Hippocampal formation (tissue), 2 donors: ENCODE results near the gene CEND1.

Experiments
- DNase-seq, 2 donors: peaks; one replicate each; lab custom pipeline; 2025; lab: John Stamatoyannopoulos, UW

CEND1 gene

GRCh38 chr11:789943-790342, at the start of gene CEND1:
Gene CEND1 (minus strand): TSS chr11:790090. CDS start chr11:788576, 1,514 bp downstream.
- peak; percentile 16 to 65 for DNase-seq

DNA sequence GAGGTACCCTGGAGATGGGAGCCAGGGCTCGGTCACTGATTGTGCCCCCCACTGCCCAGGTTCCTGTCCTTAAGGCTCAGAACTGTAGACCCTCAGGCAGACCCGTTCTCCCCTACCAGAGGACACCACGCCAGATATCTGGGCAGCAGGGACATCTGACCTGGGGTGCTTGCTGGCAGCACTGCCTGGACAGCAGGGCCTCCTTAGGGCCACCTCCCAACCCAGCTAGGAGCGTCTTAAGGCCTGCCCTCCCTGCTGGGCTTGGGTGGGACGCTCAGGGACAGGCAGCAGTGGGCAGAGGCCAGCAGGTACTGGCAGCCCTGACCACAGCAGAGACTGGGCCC, 49.4 kb upstream of the CEND1 start:
- no peak for DNase-seq

DNA sequence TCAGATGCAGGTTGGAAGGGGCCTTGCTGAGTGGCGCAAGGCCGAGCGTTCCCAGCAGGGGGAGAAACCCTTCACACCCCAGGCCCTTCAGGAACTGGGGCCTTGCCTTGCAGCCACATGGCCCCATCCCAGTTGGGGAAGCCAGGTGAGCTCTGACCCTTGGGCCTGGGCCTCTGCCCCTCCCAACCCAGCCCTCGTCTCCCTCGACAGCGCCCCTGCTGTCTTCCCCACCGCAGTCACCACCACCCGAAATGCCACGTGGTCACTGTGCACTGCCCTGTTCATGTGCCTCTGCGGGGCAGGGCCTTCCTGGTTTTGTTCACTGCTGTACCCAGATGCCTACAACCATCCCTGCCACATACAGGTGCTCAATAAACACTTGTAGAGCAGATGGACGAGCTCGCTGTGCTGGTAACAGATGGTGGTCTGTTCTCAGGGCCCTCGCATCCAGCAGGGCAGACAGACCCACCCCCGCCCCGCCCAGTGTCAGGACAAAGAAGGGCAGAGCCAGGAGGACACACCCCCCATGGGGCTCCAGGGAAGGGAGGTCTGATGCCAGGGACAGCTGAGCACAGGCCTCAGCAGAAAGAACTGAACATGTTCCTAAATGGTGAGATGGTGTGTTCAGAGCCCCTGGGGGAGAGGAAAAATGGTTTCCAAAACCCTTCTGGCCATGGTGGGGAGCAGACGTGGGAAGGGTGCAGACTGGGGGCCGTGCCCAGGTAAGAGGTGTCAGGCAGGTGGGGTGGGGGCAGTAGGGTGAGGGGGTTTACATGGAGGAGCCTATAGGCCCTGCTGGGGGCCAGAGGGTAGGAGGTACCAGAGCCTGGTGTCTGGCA, 48.8 kb upstream of the CEND1 start:
- DNase-seq: no peak

- DNase-seq: no peak
Observed at GRCh38 chr11:837990-838307, 48.1 kb upstream of the CEND1 start.

- DNase-seq: no peak
Observed at GRCh38 chr11:837189-837989, 47.5 kb upstream of the CEND1 start.

DNA sequence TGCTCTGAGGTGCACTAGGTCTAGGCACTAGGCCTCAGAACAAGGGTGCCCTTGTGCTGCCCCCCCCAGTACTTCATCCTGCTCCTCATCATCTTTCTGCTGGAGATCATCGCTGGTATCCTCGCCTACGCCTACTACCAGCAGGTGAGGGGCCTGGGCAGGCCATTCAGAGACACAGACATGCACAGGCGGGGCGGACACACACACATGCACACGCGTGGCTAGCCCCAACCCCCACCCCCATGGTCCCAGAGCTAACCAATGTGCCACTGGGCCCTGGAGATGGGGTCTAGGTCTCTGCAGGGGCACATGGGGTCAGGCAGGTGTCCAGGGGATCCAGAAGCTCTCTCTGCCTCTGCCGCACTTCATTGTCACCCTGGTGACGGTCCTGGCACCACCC, 46.8 kb upstream of the CEND1 start:
- DNase-seq: no peak

- DNase-seq: no peak
Observed at GRCh38 chr11:836274-836673, 46.4 kb upstream of the CEND1 start.

- no peak for DNase-seq
Observed at GRCh38 chr11:834371-835316, 44.8 kb upstream of the CEND1 start.

- DNase-seq: no peak
Observed at GRCh38 chr11:833849-834311, 44.0 kb upstream of the CEND1 start.

- DNase-seq: no peak
Observed at GRCh38 chr11:833114-833791, 43.4 kb upstream of the CEND1 start.

DNA sequence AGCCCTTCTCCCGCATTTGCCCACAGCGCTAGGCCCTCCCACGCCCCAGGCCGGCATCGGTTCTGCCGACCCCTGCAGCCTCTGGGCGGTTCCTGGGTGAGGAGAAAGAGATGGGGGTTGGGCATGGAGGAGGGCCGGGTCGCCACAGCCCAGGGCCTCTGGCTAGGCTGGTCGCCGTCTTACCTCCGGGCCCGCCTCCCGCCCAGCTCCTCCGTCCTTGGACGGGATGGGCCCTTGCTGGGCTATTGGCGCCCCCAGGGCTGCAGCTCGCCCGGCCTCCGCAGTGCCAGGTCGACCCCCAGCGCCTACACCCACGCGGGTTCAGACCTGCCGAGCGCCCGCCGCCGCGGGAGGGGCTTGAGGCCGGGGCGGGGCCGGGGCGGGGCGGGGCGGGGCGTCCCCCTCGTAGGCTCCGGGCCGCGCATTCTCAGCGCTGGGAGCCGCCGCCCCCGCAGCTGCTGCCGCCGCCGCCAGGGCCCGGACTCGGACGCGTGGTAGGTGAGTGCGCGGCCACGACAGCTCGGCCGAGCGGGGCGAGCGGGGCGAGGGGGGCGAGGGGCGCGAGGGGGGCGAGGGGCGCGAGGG, 42.7 kb upstream of the CEND1 start, which contains the start of gene CD151:
TSS of gene CD151 (plus strand) at position 424 of the 585 bp plus-strand sequence. CDS start 3,118 bp downstream, outside the sequence.
- DNase-seq: no peak

DNA sequence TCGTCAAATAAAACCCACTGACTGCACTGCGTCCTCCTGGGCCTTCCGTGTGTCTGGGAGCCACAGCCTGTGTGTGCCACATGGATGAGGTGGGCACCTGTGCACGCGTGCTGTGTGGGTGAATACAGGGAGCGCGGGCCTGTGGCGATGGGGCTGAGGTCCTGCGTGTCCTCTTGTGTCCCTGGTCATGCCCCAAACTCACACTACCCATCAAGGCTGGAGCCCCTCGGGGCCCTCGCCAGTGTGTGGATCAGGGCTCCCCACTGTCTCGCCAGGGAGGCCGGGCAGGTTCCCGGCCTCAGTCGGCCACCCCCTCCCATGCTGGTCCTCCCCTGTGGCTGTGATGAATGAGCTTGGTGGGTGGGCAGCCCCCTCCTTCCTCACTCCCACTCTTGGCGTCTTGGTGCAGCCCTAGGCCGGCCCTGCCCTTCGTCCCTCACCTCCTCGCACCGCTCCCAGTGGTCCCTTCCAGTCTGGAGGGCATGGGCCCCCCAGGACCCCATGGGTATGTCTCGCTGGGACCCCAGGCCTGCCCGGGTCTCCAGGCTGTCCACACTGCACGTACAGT, 42.2 kb upstream of the CEND1 start:
- no peak for DNase-seq

DNA sequence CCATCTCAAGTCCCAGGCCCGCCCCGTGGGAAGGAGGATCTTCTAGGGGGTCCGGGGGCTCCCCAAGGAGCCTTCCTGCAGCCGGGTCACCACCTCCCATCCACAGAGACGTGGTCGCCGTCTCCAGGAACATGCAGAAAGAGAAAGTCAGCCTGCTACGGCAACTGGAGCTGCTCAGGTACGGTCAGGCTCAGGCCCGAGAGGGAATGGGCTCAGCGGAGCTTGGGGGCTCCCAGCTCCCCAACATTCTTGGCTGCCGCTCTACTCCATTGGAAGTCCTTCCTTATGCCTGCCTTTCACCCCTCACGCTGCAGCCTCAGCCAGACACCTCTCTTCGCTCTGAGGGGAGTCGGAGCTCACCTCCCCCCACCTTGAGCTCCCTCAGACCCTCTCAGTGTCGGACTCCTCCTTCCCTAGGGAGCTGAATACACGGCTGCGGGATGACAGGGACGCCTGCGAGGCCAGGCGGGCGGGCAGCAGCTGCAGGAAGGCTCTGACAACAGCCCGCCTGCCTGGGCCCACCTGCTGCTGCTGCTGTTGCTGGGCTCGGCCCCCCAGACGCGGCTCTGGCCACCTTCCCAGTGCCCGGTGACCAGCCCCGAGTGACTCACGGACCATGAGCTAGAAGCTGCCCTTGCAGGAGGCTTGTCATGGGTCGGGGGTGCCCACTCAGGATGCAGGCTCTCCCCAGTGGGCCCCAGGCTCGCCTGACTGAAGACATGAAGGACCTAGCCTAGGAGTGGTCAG, 41.4 kb upstream of the CEND1 start:
- DNase-seq: no peak

GRCh38 chr11:830295-831117, 40.6 kb upstream of the CEND1 start:
- no peak for DNase-seq

DNA sequence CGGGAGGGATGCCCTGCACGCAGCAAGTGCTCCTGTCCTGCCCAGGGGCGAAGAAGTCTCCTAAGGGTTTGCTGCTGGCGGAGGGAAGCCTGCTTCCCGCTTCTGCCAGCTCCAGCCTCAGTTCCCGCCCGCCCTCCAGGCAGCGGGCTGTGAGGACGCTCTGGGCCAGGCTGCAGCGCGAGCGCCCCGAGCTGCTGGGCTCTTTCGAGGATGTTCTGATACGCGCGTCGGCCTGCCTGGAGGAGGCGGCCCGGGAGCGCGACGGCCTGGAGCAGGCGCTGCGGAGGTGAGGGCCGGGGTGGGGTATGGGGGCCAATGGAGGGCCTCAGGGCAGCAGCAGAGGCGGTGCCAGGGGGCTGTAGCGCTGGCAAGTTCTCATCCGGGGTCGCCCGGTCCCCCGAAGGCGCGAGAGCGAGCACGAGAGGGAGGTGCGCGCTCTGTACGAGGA, 40.0 kb upstream of the CEND1 start:
- no peak for DNase-seq

- no peak for DNase-seq
Observed at GRCh38 chr11:829176-829846, 39.4 kb upstream of the CEND1 start.

DNA sequence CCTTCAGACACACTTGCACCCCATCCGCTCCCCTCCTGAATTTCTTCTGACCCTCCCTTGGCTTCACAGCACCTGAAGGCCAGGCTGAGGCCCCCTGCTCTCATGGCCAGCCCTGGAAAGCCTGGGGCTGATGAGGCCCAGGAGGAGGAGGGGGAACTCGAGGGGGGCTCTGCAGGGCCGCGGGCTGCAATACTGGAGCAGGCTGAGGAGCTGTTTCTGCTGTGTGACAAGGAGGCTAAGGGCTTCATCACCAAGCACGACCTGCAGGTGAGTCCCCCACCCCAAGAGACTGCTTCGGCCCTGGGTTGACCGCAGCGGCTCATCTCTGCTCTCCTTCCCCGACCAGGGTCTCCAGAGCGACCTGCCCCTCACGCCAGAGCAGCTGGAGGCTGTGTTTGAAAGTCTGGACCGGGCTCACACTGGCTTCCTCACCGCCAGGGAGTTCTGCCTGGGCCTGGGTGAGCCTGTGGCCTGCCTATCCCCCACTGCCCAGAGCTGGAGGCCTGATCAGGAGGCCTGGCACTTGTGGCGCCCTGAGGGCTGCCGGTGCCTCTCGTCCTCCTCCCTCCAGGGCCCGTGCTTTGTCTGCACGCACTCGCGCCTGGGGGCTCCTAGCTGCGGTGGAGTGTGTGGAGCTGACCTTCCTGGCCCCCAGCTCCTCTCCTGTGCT, 38.8 kb upstream of the CEND1 start:
- DNase-seq: no peak

- no peak for DNase-seq
Observed at GRCh38 chr11:827897-828192, 38.0 kb upstream of the CEND1 start, which contains the start of gene CRACR2B. Gene CRACR2B (plus strand): TSS chr11:827919. CDS start chr11:828608, 689 bp downstream.
